MM.1S (cell line): ENCODE data around the gene KRT5.

Experiments used
- DNase-seq: peaks from one replicate; pipeline ENCODE4 v3.0.0-alpha.2; 2015
- H2AFZ ChIP-seq: fragments of 300-600 bp; sonication (generic); 2 replicates; pipeline ENCODE4 v1.6.0; 2016; ENCODE audit warnings: antibody characterized with exemption, low read length
- H3F3A ChIP-seq: fragments of 300-600 bp; sonication (generic); 2 replicates; pipeline ENCODE4 v1.6.1; 2016; ENCODE audit warnings: mild to moderate bottlenecking, antibody characterized with exemption, low read length, moderate library complexity, mixed read lengths; ENCODE audit not compliant: insufficient read depth
- H3K27ac ChIP-seq: fragments of 300-600 bp; sonication (generic); 2 replicates; pipeline ENCODE4 v1.5.1; 2016; ENCODE audit warnings: mild to moderate bottlenecking, low read length
- H3K27me3 ChIP-seq: fragments of 300-600 bp; sonication (generic); replicated peaks from 2 replicates; pipeline ENCODE4 v1.6.0; 2016; ENCODE audit warnings: low read length; ENCODE audit not compliant: insufficient read depth
- H3K36me3 ChIP-seq: fragments of 300-600 bp; sonication (generic); replicated peaks from 2 replicates; pipeline ENCODE4 v1.6.1; 2016; ENCODE audit warnings: mild to moderate bottlenecking, low read length, mixed read lengths; ENCODE audit not compliant: insufficient read depth
- H3K4me1 ChIP-seq: fragments of 300-600 bp; sonication (generic); 2 replicates; pipeline ENCODE4 v1.6.1; 2016; ENCODE audit warnings: low read length, mixed read lengths
- H3K4me2 ChIP-seq: fragments of 300-600 bp; sonication (generic); 2 replicates; pipeline ENCODE4 v1.6.0; 2016; ENCODE audit warnings: low read depth, low read length
- H3K4me3 ChIP-seq: fragments of 300-600 bp; sonication (generic); 2 replicates; pipeline ENCODE4 v1.5.1; 2016; ENCODE audit warnings: low read length, mixed read lengths
- H3K79me2 ChIP-seq: fragments of 300-600 bp; sonication (generic); 2 replicates; pipeline ENCODE4 v1.6.1; 2016; ENCODE audit warnings: mixed run types, low read length, mixed read lengths
- H3K9ac ChIP-seq: fragments of 300-600 bp; sonication (generic); 2 replicates; pipeline ENCODE4 v1.6.1; 2016; ENCODE audit warnings: low read length, mixed read lengths
- H3K9me2 ChIP-seq: fragments of 300-600 bp; sonication (generic); replicated peaks from 2 replicates; pipeline ENCODE4 v1.6.1; 2016; ENCODE audit warnings: mild to moderate bottlenecking, low read length, mixed read lengths; ENCODE audit not compliant: insufficient read depth
- H3K9me3 ChIP-seq: fragments of 300-600 bp; sonication (generic); replicated peaks from 2 replicates; pipeline ENCODE4 v1.6.1; 2016; ENCODE audit warnings: mild to moderate bottlenecking, low read length, mixed read lengths; ENCODE audit not compliant: insufficient read depth
- H4K20me1 ChIP-seq: fragments of 300-600 bp; sonication (generic); 2 replicates; pipeline ENCODE4 v1.6.1; 2016; ENCODE audit warnings: mild to moderate bottlenecking, low read length, moderate library complexity, mixed read lengths; ENCODE audit not compliant: insufficient read depth
- EZH2 ChIP-seq: fragments of 300-600 bp; sonication (generic); optimal IDR thresholded peaks from 2 replicates; pipeline ENCODE3; 2017; ENCODE audit warnings: low read depth, mild to moderate bottlenecking, antibody characterized with exemption, low read length, mixed read lengths
- EZH2phosphoT487 ChIP-seq: fragments of 300-600 bp; sonication (generic); IDR thresholded peaks from 2 replicates; pipeline ENCODE4 v1.6.1; 2018; ENCODE audit warnings: antibody characterized with exemption, low read length
- TF ChIP-seq, protein P1 (sequence below): fragments of 300-600 bp; sonication (generic); IDR thresholded peaks from 2 replicates; pipeline ENCODE4 v1.5.1; 2016; ENCODE audit warnings: antibody characterized with exemption, low read length, mixed read lengths

Gene KRT5

GRCh38 chr12:52519826-52520662 is at the start of gene KRT5:
Gene KRT5, minus strand, starts transcription at chr12:52520394. Its CDS starts 98 bp downstream, at chr12:52520296.
- no peaks in the 10 kb centered on the region for H3F3A ChIP-seq
- no peaks in the 10 kb centered on the region for H4K20me1 ChIP-seq
- H3K9me2 ChIP-seq, result no peaks in the 10 kb centered on the region
- H3K27ac ChIP-seq, result no peak within 1 kb of the TSS
- H3K4me3 ChIP-seq, result no peak within 1 kb of the TSS
- no peaks in the 10 kb centered on the region for H3K4me1 ChIP-seq
- no peak for TF ChIP-seq EZH2phosphoT487
- TF ChIP-seq, protein P1, sequence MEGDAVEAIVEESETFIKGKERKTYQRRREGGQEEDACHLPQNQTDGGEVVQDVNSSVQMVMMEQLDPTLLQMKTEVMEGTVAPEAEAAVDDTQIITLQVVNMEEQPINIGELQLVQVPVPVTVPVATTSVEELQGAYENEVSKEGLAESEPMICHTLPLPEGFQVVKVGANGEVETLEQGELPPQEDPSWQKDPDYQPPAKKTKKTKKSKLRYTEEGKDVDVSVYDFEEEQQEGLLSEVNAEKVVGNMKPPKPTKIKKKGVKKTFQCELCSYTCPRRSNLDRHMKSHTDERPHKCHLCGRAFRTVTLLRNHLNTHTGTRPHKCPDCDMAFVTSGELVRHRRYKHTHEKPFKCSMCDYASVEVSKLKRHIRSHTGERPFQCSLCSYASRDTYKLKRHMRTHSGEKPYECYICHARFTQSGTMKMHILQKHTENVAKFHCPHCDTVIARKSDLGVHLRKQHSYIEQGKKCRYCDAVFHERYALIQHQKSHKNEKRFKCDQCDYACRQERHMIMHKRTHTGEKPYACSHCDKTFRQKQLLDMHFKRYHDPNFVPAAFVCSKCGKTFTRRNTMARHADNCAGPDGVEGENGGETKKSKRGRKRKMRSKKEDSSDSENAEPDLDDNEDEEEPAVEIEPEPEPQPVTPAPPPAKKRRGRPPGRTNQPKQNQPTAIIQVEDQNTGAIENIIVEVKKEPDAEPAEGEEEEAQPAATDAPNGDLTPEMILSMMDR, result no peak
- TF ChIP-seq EZH2, result no peak
- H3K79me2 ChIP-seq, result no peaks in the 10 kb centered on the region
- H3K4me2 ChIP-seq, result no peak within 1 kb of the TSS
- no peak for DNase-seq
- H3K9me3 ChIP-seq, result no peaks in the 10 kb centered on the region
- H3K9ac ChIP-seq, result no peak within 1 kb of the TSS
- peaks cover 82% of the 10 kb centered on the region for H3K27me3 ChIP-seq
- no peaks in the 10 kb centered on the region for H3K36me3 ChIP-seq
- no peak within 1 kb of the TSS for H2AFZ ChIP-seq

DNA sequence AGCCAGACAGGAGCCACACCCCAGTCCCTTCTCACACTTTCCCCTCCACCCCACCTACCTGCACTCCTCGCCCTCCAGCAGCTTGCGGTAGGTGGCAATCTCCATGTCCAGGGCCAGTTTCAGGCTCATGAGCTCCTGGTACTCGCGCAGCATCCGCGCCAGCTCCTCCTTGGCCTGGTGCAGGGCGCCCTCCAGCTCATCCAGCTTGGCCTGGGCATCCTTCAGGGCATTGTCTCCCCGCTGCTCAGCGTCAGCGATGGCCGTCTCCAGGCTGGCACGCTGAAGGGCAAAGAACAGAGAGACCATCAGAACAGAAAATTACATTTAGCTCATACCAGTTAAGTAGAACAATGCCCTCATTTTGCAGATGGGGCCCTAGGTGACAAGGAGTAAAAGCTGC is 47.9 kb upstream of the KRT5 start:
- Histone ChIP-seq H3F3A (no peaks in the 10 kb centered on the region), H3K27me3 (peaks cover 93% of the 10 kb centered on the region)

GRCh38 chr12:52566847-52567291 is 46.7 kb upstream of the KRT5 start:
- peaks cover 92% of the 10 kb centered on the region for H3K27me3 ChIP-seq

More for the DNA sequence above, 47.9 kb upstream of the KRT5 start:
- H3K9me2 ChIP-seq, result no peaks in the 10 kb centered on the region
- no peaks in the 10 kb centered on the region for H4K20me1 ChIP-seq
- H3K79me2 ChIP-seq, result no peaks in the 10 kb centered on the region
- no peak overlapping the region for H2AFZ ChIP-seq
- H3K9me3 ChIP-seq, result no peaks in the 10 kb centered on the region
- DNase-seq, result no peak
- no peak overlapping the region for H3K4me2 ChIP-seq
- no peak overlapping the region for H3K4me3 ChIP-seq
- no peaks in the 10 kb centered on the region for H3K4me1 ChIP-seq
- H3K9ac ChIP-seq, result no peak overlapping the region
- no peaks in the 10 kb centered on the region for H3K36me3 ChIP-seq
- TF ChIP-seq EZH2 (no peak), EZH2phosphoT487 (no peak)
- TF ChIP-seq, protein P1, result no peak
- no peak overlapping the region for H3K27ac ChIP-seq

More at GRCh38 chr12:52566847-52567291, 46.7 kb upstream of the KRT5 start:
- Histone ChIP-seq H3K79me2 (no peaks in the 10 kb centered on the region), H3K9me3 (no peaks in the 10 kb centered on the region), H3K9me2 (no peaks in the 10 kb centered on the region), H3F3A (no peaks in the 10 kb centered on the region), H2AFZ (no peak overlapping the region), H3K4me2 (no peak overlapping the region), H3K9ac (no peak overlapping the region), H3K4me1 (no peaks in the 10 kb centered on the region), H3K27ac (no peak overlapping the region), H4K20me1 (no peaks in the 10 kb centered on the region), H3K36me3 (no peaks in the 10 kb centered on the region), H3K4me3 (no peak overlapping the region)
- no peak for DNase-seq
- TF ChIP-seq EZH2phosphoT487, result no peak
- TF ChIP-seq, protein P1, result no peak
- no peak for TF ChIP-seq EZH2
